Endothelial cell of umbilical vein (primary cell): ENCODE results near the gene CRYGN. TPM values are rescaled to one million over a fixed set of nuclear protein-coding genes. Genes with fewer than 3 reads are reported as not detected.

Experiments
- BruUV-seq: library from RNA; stranded (reverse); fragments of 400-500 nt; replicated peaks from 2 replicates; lab custom pipeline; 2021; lab: Mats Ljungman, UMichigan
- CTCF ChIA-PET: fragments of 300-600, 350-600 bp; sonication (Branson Sonifier 250); formaldehyde crosslinking; loops from one replicate; lab custom pipeline; 2021; ENCODE audit warnings: antibody characterized with exemption, inconsistent platforms; lab: Charles Lee
- POLR2A ChIA-PET: fragments of 300-600, 350-600 bp; sonication (Branson Sonifier 250); formaldehyde crosslinking; loops from one replicate; lab custom pipeline; 2021; ENCODE audit warnings: antibody characterized with exemption, inconsistent platforms; lab: Charles Lee
- DNase-seq: peaks from one replicate; pipeline ENCODE4 v3.0.0-alpha.2; 2011; ENCODE audit warnings: low read depth, low spot score
- FAIRE-seq: peaks from 2 replicates; lab custom pipeline; 2011; peaks lifted over from hg19 to GRCh38; lab: Jason Lieb, UNC
- H2AFZ ChIP-seq: 2 replicates; pipeline ENCODE4 v1.6.0; 2012; ENCODE audit warnings: low read depth, low read length, control low read depth, inconsistent platforms
- H3K27ac ChIP-seq: 2 replicates; pipeline ENCODE4 v1.5.1; 2011; ENCODE audit warnings: low read depth, mild to moderate bottlenecking, control low read depth, low read length, moderate library complexity; ENCODE audit not compliant: insufficient read depth
- H3K27me3 ChIP-seq, 2 experiments: 2 replicates each; pipeline versions ENCODE4 v1.6.0 to v1.6.1; 2011; ENCODE audit warnings: low read length in 2 of 2, mixed read lengths in 1 of 2; ENCODE audit not compliant: control insufficient read depth in 2 of 2, insufficient read depth in 2 of 2
- H3K36me3 ChIP-seq, 2 experiments: 2 replicates in 1 of 2; 3 replicates in 1 of 2; pipeline ENCODE4 v1.5.1; 2011; ENCODE audit warnings: low read length in 2 of 2, mild to moderate bottlenecking in 1 of 2, moderate library complexity in 1 of 2; ENCODE audit not compliant: control insufficient read depth in 2 of 2, insufficient read depth in 2 of 2; ENCODE audit errors: extremely low read depth in 1 of 2
- H3K4me1 ChIP-seq: 3 replicates; pipeline ENCODE4 v1.5.1; 2011; ENCODE audit warnings: mild to moderate bottlenecking, low read length; ENCODE audit not compliant: control insufficient read depth, insufficient read depth; ENCODE audit errors: extremely low read depth
- H3K4me2 ChIP-seq: 2 replicates; pipeline ENCODE4 v1.6.1; 2011; ENCODE audit warnings: low read length, control low read depth, mixed read lengths; ENCODE audit not compliant: insufficient read depth
- H3K4me3 ChIP-seq, 3 experiments: fragments of 200-600 bp in 1 of 3; sonication (generic), shearing (Covaris generic) in 1 of 3; replicated peaks in 1 of 3; 2 replicates each; pipeline ENCODE4 v1.5.1; 2011 to 2016; ENCODE audit warnings: control low read depth in 3 of 3, low read length in 3 of 3, mild to moderate bottlenecking in 2 of 3, inconsistent platforms in 1 of 3, low read depth in 1 of 3, moderate library complexity in 1 of 3; ENCODE audit not compliant: insufficient read depth in 1 of 3
- H3K79me2 ChIP-seq: 2 replicates; pipeline ENCODE4 v1.6.0; 2012; ENCODE audit warnings: low read length, inconsistent platforms; ENCODE audit not compliant: control insufficient read depth, insufficient read depth
- H3K9ac ChIP-seq: replicated peaks from 2 replicates; pipeline ENCODE3; 2011; ENCODE audit warnings: low read length, control low read depth; ENCODE audit not compliant: insufficient read depth; ENCODE audit errors: extremely low read depth
- H3K9me1 ChIP-seq: replicated peaks from 3 replicates; pipeline ENCODE4 v1.6.0; 2011; ENCODE audit warnings: mild to moderate bottlenecking, low read length; ENCODE audit not compliant: control insufficient read depth, insufficient read depth; ENCODE audit errors: extremely low read depth
- H3K9me3 ChIP-seq: replicated peaks from 2 replicates; pipeline ENCODE4 v1.5.1; 2012; ENCODE audit warnings: low read length, inconsistent platforms; ENCODE audit not compliant: control insufficient read depth, insufficient read depth
- H4K20me1 ChIP-seq: replicated peaks from 2 replicates; pipeline ENCODE3; 2011; ENCODE audit warnings: mild to moderate bottlenecking, low read length; ENCODE audit not compliant: control insufficient read depth, insufficient read depth; ENCODE audit errors: extremely low read depth
- CTCF ChIP-seq, 2 donors: IDR thresholded peaks; 1 replicate in 1 of 2; 2 replicates in 1 of 2; pipeline ENCODE4 v1.5.1; 2011; ENCODE audit warnings: low read length in 2 of 2, mild to moderate bottlenecking in 2 of 2, moderate library complexity in 2 of 2, control low read depth in 1 of 2, inconsistent platforms in 1 of 2, low read depth in 1 of 2; ENCODE audit not compliant: insufficient read depth in 1 of 2; ENCODE audit errors: extremely low read depth in 1 of 2
- FOS ChIP-seq: IDR thresholded peaks from 2 replicates; pipeline ENCODE4 v1.6.1; 2011; ENCODE audit warnings: mild to moderate bottlenecking, low read length, moderate library complexity, borderline replicate concordance; ENCODE audit not compliant: insufficient read depth
- GATA2 ChIP-seq: IDR thresholded peaks from 2 replicates; pipeline ENCODE4 v1.7.0; 2011; ENCODE audit warnings: low read depth, mild to moderate bottlenecking, moderate library complexity, mixed read lengths, low read length; ENCODE audit not compliant: insufficient read length, insufficient read depth
- MAX ChIP-seq: IDR thresholded peaks from 2 replicates; pipeline ENCODE4 v1.6.1; 2011; ENCODE audit not compliant: insufficient read depth, insufficient read length
- dilution Hi-C: fragments of 300-500 bp; cut with MboI; formaldehyde crosslinking; loops from one replicate; pipeline ENCODE4 v1.15.0; 2019; ENCODE audit warnings: low sequenced_read_pairs; ENCODE audit not compliant: extremely low pct_ligation_motif_present
- intact Hi-C: fragments of 100-400 bp; cut with micrococcal nuclease; formaldehyde crosslinking; loops from one replicate; pipeline ENCODE4 v1.10.0; 2022
- polyA plus RNA-seq, 4 experiments: library from polyadenylated mRNA; depleted of rRNA in 3 of 4; stranded (reverse) in 3 of 4; unstranded in 1 of 4; fragments of >200 nt; gene quantifications; 2 replicates each; pipeline versions ENCODE4 v1.2.1 to v1.2.3, GENCODE V29; 2011 to 2012; ENCODE audit warnings: missing spikeins in 1 of 4
- total RNA-seq: library from RNA; stranded (reverse); gene quantifications from 2 replicates; pipeline ENCODE4 v1.2.3, GENCODE V29; 2021

CRYGN gene
- total and polyA plus RNA-seq, 2 donors (not counting 3 experiments of a cell fraction or from before 2014, with no cell fraction given) = not detected

GRCh38 chr7:151448261-151449252, 8.6 kb upstream of the CRYGN start:
- FAIRE-seq = peak; percentile 77
- DNase-seq = peak; percentile 72
- Histone ChIP-seq H3K4me2 (peak overlapping the region; percentile 43), H4K20me1 (no peaks in the 10 kb centered on the region), H3K9me3 (no peaks in the 10 kb centered on the region), H2AFZ (peak overlapping the region; percentile 57), H3K9ac (peak overlapping the region; percentile 11), H3K79me2 (no peaks in the 10 kb centered on the region), H3K27ac (no peak overlapping the region), H3K4me1 (no peaks in the 10 kb centered on the region), H3K9me1 (no peaks in the 10 kb centered on the region), H3K4me3 (peak overlapping the region; percentile 12 to 53 (median 18)), H3K27me3 (peaks cover 0 to 7% of the 10 kb centered on the region in 2 experiments), H3K36me3 (no peaks in the 10 kb centered on the region)
- intact Hi-C loops = loop anchor here (1.0 to 2.0 kb wide), 5 partner anchors 11 to 311 kb away; partner anchors contain the start of gene RHEB
- CTCF ChIA-PET = interaction anchor here (0.6 to 5.3 kb wide), 39 partner anchors 9 to 311 kb away, joined by 3 to 96 read pairs (median 4); partner anchors contain the start of genes NUB1 and RHEB
- TF ChIP-seq CTCF (IDR thresholded peaks at IDR 0.05; ENCODE audit: extremely low read depth in 1 of 2, insufficient read depth in 1 of 2, low read depth in 1 of 2, low read length in 2 of 2) (peak; percentile 70 to 80), GATA2 (no peak), FOS (no peak), MAX (no peak)
- POLR2A ChIA-PET = interaction anchor here (1.4 kb wide), 1 partner anchor 12 kb away, joined by 6 read pairs; no protein-coding TSS in a partner anchor
- no TSS peak for BruUV-seq
- dilution Hi-C loops = no loop called here
